ENCODE measurements around the gene PITPNB. TPM values are rescaled to one million over a fixed set of nuclear protein-coding genes. Genes with fewer than 3 reads are reported as not detected.

Gene PITPNB
- total RNA-seq, 1 experiment from 2014 or later: 135 TPM

DNA sequence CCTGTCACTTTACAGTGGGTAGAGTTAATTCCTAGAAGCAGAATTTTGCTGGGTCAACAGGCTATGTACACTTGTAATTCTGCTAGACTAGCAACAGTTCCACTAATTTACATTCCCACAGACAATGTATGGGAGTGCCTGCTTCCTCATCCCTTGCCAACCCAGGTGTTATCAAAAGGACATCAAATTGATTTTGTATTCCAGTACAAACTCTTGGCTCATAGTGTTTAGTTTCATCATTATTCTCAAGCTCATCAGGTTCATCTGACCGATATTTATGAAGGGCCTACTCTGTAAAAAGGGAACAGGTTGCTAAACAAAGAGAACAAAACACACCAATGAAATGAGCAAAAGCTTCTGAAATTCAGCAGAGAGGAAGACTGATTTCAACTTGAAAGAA, 30.7 kb downstream of the PITPNB start:
- Histone ChIP-seq H3K4me3 (ENCODE audit: low read depth, low read length, poor library complexity, severe bottlenecking) (no peak overlapping the region), H3K9me3 (ENCODE audit: low read depth, low read length, poor library complexity, severe bottlenecking) (no peaks in the 10 kb centered on the region), H3K27ac (ENCODE audit: low read depth, low read length, poor library complexity, severe bottlenecking) (no peak overlapping the region), H3K4me1 (ENCODE audit: insufficient read depth, low read length, poor library complexity, severe bottlenecking) (peaks cover 9% of the 10 kb centered on the region), H3K36me3 (ENCODE audit: insufficient read depth, low read length, poor library complexity, severe bottlenecking) (peaks cover 66% of the 10 kb centered on the region), H3K27me3 (replicated peaks; ENCODE audit: insufficient read depth, low read depth, low read length, poor library complexity) (no peaks in the 10 kb centered on the region)
- no peak for DNase-seq (ENCODE audit: low spot score)
- TF ChIP-seq EZH2 (IDR thresholded peaks at IDR 0.05; ENCODE audit: borderline replicate concordance, low read depth, low read length, poor library complexity, severe bottlenecking): no peak
- TF ChIP-seq, protein P1, sequence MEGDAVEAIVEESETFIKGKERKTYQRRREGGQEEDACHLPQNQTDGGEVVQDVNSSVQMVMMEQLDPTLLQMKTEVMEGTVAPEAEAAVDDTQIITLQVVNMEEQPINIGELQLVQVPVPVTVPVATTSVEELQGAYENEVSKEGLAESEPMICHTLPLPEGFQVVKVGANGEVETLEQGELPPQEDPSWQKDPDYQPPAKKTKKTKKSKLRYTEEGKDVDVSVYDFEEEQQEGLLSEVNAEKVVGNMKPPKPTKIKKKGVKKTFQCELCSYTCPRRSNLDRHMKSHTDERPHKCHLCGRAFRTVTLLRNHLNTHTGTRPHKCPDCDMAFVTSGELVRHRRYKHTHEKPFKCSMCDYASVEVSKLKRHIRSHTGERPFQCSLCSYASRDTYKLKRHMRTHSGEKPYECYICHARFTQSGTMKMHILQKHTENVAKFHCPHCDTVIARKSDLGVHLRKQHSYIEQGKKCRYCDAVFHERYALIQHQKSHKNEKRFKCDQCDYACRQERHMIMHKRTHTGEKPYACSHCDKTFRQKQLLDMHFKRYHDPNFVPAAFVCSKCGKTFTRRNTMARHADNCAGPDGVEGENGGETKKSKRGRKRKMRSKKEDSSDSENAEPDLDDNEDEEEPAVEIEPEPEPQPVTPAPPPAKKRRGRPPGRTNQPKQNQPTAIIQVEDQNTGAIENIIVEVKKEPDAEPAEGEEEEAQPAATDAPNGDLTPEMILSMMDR (conservative IDR thresholded peaks at IDR 0.05; ENCODE audit: low read depth, low read length): no peak
- ChIA-PET POLR2A (ENCODE audit: low non-redundant PET) (no interaction called here), CTCF (interaction anchor here (0.6 kb wide), 1 partner anchor 83 kb away, joined by 3 read pairs; no protein-coding TSS in a partner anchor)
- intact Hi-C loops (cut with micrococcal nuclease; ENCODE audit: unreplicated experiment): no loop called here
- BruUV-seq (replicated peaks): no TSS peak

DNA sequence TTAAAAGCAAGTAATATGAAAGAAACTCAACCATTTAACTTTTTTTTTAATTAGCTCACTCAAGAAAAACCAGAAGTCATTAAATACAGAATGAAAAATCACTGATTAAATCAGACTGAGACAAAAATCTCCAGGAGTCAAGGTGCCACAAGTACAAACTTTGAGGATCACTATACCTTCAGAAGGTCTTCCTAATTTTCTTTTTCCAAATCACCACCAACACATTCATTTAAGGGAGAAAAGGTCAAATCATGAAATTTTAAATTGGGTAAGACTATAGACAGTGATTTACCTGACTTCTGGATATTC, 32.3 kb downstream of the PITPNB start:
- Histone ChIP-seq H3K27me3 (replicated peaks; ENCODE audit: insufficient read depth, low read depth, low read length, poor library complexity) (no peaks in the 10 kb centered on the region), H3K27ac (ENCODE audit: low read depth, low read length, poor library complexity, severe bottlenecking) (no peak overlapping the region), H3K4me3 (ENCODE audit: low read depth, low read length, poor library complexity, severe bottlenecking) (no peak overlapping the region), H3K36me3 (ENCODE audit: insufficient read depth, low read length, poor library complexity, severe bottlenecking) (peaks cover 53% of the 10 kb centered on the region), H3K4me1 (ENCODE audit: insufficient read depth, low read length, poor library complexity, severe bottlenecking) (peaks cover 15% of the 10 kb centered on the region), H3K9me3 (ENCODE audit: low read depth, low read length, poor library complexity, severe bottlenecking) (no peaks in the 10 kb centered on the region)
- BruUV-seq (replicated peaks): no TSS peak
- ChIA-PET CTCF (interaction anchor here (0.6 to 1.4 kb wide), 2 partner anchors 11 to 33 kb away, joined by 4 read pairs; no protein-coding TSS in a partner anchor), POLR2A (ENCODE audit: low non-redundant PET) (no interaction called here)
- intact Hi-C loops (cut with micrococcal nuclease; ENCODE audit: unreplicated experiment): loop anchor here (2.0 kb wide), 1 partner anchor 122 kb away; no protein-coding TSS in a partner anchor
- TF ChIP-seq, protein P1 (conservative IDR thresholded peaks at IDR 0.05; ENCODE audit: low read depth, low read length): no peak
- no peak for TF ChIP-seq EZH2 (IDR thresholded peaks at IDR 0.05; ENCODE audit: borderline replicate concordance, low read depth, low read length, poor library complexity, severe bottlenecking)
- no peak for DNase-seq (ENCODE audit: low spot score)

DNA sequence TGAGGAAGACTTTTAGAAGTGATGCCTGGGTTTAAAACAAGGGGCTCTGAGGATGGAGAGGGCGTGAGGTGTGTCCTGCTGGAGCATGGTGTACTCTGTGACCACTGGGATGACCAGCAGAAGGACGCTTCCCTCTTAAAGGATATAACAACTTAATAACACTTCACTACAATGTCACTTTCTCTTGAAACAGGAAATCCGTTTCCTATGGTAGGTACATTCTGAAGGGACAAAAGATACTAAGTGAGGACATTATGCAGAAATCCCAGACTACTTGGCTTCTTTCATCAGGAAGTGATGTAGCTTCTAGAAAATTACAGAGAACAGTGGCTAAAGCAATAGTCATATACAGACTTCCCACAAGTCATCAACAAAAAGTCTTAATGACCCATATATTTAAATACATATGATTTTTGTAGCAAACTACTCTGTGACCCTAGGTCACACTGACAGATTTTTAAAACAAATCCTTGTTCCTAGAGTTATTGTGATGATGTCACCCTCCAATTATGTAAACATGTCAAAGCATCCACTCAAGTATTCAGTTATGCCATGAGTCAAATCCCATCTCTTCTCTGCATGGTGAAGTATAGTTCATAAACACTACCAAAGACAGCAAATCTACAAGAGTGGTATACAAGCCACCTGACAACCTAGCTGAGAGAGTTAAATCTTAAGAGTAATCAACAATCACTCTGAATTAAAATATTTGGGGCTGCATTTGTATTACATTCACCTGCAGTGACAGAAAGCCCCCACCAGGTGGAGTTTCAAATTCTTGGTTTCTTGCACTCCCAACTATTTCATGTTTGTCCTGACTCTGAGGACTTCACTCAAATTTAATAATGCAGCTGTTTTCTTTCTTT, 32.8 kb downstream of the PITPNB start:
- ChIA-PET POLR2A (ENCODE audit: low non-redundant PET) (no interaction called here), CTCF (interaction anchor here (0.6 to 1.4 kb wide), 2 partner anchors 12 to 33 kb away, joined by 4 read pairs; no protein-coding TSS in a partner anchor)
- intact Hi-C loops (cut with micrococcal nuclease; ENCODE audit: unreplicated experiment): loop anchor here (2.0 kb wide), 1 partner anchor 123 kb away; no protein-coding TSS in a partner anchor
- no peak overlapping the region for H3K4me3 ChIP-seq (ENCODE audit: low read depth, low read length, poor library complexity, severe bottlenecking)
- no peaks in the 10 kb centered on the region for H3K27me3 ChIP-seq (replicated peaks; ENCODE audit: insufficient read depth, low read depth, low read length, poor library complexity)
- DNase-seq (ENCODE audit: low spot score): peak; percentile 59
- H3K36me3 ChIP-seq (ENCODE audit: insufficient read depth, low read length, poor library complexity, severe bottlenecking): peaks cover 47% of the 10 kb centered on the region
- BruUV-seq (replicated peaks): no TSS peak
- peaks cover 19% of the 10 kb centered on the region for H3K4me1 ChIP-seq (ENCODE audit: insufficient read depth, low read length, poor library complexity, severe bottlenecking)
- TF ChIP-seq, protein P1 (conservative IDR thresholded peaks at IDR 0.05; ENCODE audit: low read depth, low read length): peak; percentile 85
- no peak for TF ChIP-seq EZH2 (IDR thresholded peaks at IDR 0.05; ENCODE audit: borderline replicate concordance, low read depth, low read length, poor library complexity, severe bottlenecking)
- no peak overlapping the region for H3K27ac ChIP-seq (ENCODE audit: low read depth, low read length, poor library complexity, severe bottlenecking)
- H3K9me3 ChIP-seq (ENCODE audit: low read depth, low read length, poor library complexity, severe bottlenecking): no peaks in the 10 kb centered on the region
